LNCAP (cell line): ENCODE data around the gene NFIA.

Experiments used
- TF ChIP-seq, protein P1 (sequence below): fragments of 450-650 bp; IDR thresholded peaks from 2 replicates; pipeline ENCODE4 v1.5.1; 2017; ENCODE audit warnings: mild to moderate bottlenecking

The NFIA gene

GRCh38 chr1:61054601-61054993 is 27.8 kb upstream of the NFIA start:
- TF ChIP-seq, protein P1, sequence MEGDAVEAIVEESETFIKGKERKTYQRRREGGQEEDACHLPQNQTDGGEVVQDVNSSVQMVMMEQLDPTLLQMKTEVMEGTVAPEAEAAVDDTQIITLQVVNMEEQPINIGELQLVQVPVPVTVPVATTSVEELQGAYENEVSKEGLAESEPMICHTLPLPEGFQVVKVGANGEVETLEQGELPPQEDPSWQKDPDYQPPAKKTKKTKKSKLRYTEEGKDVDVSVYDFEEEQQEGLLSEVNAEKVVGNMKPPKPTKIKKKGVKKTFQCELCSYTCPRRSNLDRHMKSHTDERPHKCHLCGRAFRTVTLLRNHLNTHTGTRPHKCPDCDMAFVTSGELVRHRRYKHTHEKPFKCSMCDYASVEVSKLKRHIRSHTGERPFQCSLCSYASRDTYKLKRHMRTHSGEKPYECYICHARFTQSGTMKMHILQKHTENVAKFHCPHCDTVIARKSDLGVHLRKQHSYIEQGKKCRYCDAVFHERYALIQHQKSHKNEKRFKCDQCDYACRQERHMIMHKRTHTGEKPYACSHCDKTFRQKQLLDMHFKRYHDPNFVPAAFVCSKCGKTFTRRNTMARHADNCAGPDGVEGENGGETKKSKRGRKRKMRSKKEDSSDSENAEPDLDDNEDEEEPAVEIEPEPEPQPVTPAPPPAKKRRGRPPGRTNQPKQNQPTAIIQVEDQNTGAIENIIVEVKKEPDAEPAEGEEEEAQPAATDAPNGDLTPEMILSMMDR, result no peak

GRCh38 chr1:61055110-61055614 is 27.2 kb upstream of the NFIA start:
- TF ChIP-seq, protein P1, result no peak

- TF ChIP-seq, protein P1, result no peak
Observed at GRCh38 chr1:61056196-61056572, 26.2 kb upstream of the NFIA start.

DNA sequence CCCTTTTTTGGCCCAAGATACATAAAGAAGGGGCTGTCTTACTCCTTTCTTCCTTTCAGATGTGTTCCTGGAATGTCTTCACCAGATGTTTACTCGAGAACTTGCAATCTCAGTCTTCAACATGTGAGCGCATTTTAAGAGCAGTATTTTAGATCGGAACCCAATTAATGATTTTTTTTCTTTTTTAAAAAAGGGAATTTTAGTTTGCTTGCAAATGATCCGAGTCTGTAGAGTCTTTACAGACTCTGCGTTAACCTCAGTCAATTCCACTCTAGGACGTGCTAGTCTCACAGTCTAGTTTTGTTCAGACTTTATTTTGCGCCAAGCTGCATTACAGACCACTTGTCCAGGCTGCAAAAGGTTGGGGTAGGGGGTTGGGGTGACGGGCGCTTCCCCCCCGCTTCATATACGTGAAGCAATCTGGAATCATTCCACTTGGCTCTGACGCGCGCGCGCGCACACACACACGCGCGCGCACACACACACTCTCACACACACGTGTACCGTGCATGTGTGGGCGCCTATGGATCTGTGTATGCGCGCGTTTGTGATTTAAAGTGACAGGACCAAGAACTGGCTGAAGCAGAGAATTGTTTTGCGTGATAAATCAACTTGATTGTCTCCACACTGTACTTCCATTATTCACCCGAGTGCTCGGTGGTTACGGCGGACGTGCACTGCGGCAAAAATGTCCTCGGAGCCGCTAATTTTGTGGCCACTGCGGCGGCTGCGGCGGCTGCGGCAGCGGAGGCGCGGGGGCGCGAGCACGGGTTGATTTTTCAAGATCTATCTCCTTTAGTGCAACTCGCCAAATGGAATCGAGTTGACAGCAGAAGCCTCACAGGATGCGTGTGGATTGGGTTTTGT is 25.6 kb upstream of the NFIA start:
- TF ChIP-seq, protein P1, result no peak

- TF ChIP-seq, protein P1, result no peak
Observed at GRCh38 chr1:61058483-61059245, 23.7 kb upstream of the NFIA start.

DNA sequence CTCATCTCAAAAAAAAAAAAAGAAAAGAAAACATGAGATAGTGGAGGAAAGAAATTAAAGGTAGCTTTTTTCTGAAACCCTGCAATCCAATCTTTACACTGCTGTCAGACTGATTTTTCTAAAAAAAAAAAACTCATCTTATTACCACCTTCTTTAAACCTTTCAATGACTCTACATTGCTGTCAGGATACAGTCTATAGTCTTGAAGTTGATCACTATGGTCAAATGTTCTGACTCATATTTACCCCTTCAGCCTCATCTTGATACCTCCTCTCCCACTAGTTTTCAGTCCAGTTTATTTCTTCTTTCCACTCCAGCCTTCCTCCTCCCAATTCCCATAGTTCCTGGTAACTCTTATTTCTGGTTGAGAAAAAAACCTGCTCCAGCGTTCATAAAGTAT is 17.7 kb upstream of the NFIA start:
- TF ChIP-seq, protein P1, result no peak

GRCh38 chr1:61067446-61068019 is 14.8 kb upstream of the NFIA start:
- TF ChIP-seq, protein P1, result no peak
